ENCODE data around the gene ERO1B. TPM values are rescaled to one million over a fixed set of nuclear protein-coding genes. Genes with fewer than 3 reads are reported as not detected.

ERO1B gene
- total and polyA plus RNA-seq, 8 donors, result 84.5 to 225 (median 100) TPM

DNA sequence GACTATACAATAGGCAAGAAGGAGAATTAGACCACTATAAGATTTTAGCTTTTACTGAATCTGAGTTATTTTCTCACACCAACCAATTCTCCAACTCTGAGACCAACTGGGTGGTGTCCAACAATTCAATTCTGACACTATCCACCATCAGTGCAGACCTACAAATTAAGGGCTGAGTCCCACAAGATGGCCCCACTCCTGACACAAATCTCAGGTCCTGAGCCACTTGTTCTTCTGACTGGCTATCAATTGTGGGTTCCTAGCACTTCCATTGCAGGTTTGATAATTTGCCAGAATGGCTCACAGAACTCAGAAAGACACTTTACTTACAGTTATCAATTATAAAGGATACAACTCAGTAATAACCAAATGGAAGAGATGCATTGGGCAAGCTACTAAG, 6.7 kb downstream of the ERO1B start:
- no peak for DNase-seq
- Histone ChIP-seq H3K9me3 (no peaks in the 10 kb centered on the region), H3K4me1 (peaks cover 5 to 54% (median 18%) of the 10 kb centered on the region in 3 donors), H3K27me3 (no peaks in the 10 kb centered on the region), H3K36me3 (no peaks in the 10 kb centered on the region), H3K4me3 (no peak overlapping the region), H3K27ac (peak overlapping the region in 1 of 4 donors; percentile 5)
- intact Hi-C loops (cut with DNase I), result no loop called here
- no peak for ATAC-seq
- FAIRE-seq, result no peak
- TF ChIP-seq CTCF (IDR thresholded peaks at IDR 0.05), result no peak

- FAIRE-seq, result no peak
- H3K27me3 ChIP-seq, result no peaks in the 10 kb centered on the region
- H3K4me3 ChIP-seq, result no peak overlapping the region
- no peak for TF ChIP-seq CTCF (IDR thresholded peaks at IDR 0.05)
- peaks cover 5 to 49% (median 18%) of the 10 kb centered on the region in 3 donors for H3K4me1 ChIP-seq
- H3K9me3 ChIP-seq, result no peaks in the 10 kb centered on the region
- 29 to 45% methylated on average over 2 of the region's 2 CpGs for WGBS, 2 donors
- ATAC-seq, result peak; percentile 64 to 72 (median 69)
- H3K36me3 ChIP-seq, result no peaks in the 10 kb centered on the region
- DNase-seq, result peak in 1 of 6 donors; percentile 55
- intact Hi-C loops (cut with DNase I), result no loop called here
- peak overlapping the region in 2 of 4 donors; percentile 16 to 22 for H3K27ac ChIP-seq
Measured at GRCh38 chr1:236273358-236273757, 8.4 kb downstream of the ERO1B start.

- Histone ChIP-seq H3K4me3 (no peak overlapping the region), H3K36me3 (peaks cover 0 to 31% (median 11%) of the 10 kb centered on the region in 3 donors), H3K9me3 (no peaks in the 10 kb centered on the region), H3K4me1 (peaks cover 0 to 29% (median 4%) of the 10 kb centered on the region in 3 donors), H3K27me3 (no peaks in the 10 kb centered on the region), H3K27ac (no peak overlapping the region)
- ATAC-seq (no peak), FAIRE-seq (no peak), DNase-seq (no peak)
- intact Hi-C loops (cut with DNase I), result no loop called here
- no peak for TF ChIP-seq CTCF (IDR thresholded peaks at IDR 0.05)
Measured at GRCh38 chr1:236269439-236269838, 12.3 kb downstream of the ERO1B start.

GRCh38 chr1:236261898-236262297, 19.9 kb downstream of the ERO1B start:
- no peak for TF ChIP-seq CTCF (IDR thresholded peaks at IDR 0.05)
- no peak for ATAC-seq
- Histone ChIP-seq H3K9me3 (no peaks in the 10 kb centered on the region), H3K27ac (no peak overlapping the region), H3K4me1 (peaks cover 0 to 4% (median 2%) of the 10 kb centered on the region in 3 donors), H3K4me3 (no peak overlapping the region), H3K36me3 (peaks cover 0 to 34% (median 9%) of the 10 kb centered on the region in 3 donors), H3K27me3 (no peaks in the 10 kb centered on the region)
- intact Hi-C loops (cut with DNase I), result no loop called here
- FAIRE-seq, result no peak
- DNase-seq, result no peak

- Histone ChIP-seq H3K4me3 (no peak overlapping the region), H3K27ac (no peak overlapping the region), H3K4me1 (peaks cover 0 to 13% (median 7%) of the 10 kb centered on the region in 3 donors), H3K9me3 (no peaks in the 10 kb centered on the region), H3K27me3 (no peaks in the 10 kb centered on the region), H3K36me3 (peaks cover 0 to 25% (median 12%) of the 10 kb centered on the region in 3 donors)
- intact Hi-C loops (cut with DNase I), result no loop called here
- ATAC-seq, result no peak
- 91 to 96% methylated on average over 1 of the region's 1 CpG for WGBS, 2 donors
- no peak for DNase-seq
- no peak for TF ChIP-seq CTCF (IDR thresholded peaks at IDR 0.05)
- no peak for FAIRE-seq
Measured at GRCh38 chr1:236261033-236261432, 20.7 kb downstream of the ERO1B start.

All from pancreas (tissue), 10 donors.